IMR-90 (cell line): ENCODE results near the gene PTEN.

Experiments
- BHLHE40 ChIP-seq: fragments of 150-350 bp; IDR thresholded peaks from 2 replicates; pipeline ENCODE4 v1.6.1; 2016; ENCODE audit warnings: mild to moderate bottlenecking, low read depth, low read length
- CEBPB ChIP-seq: IDR thresholded peaks from 2 replicates; pipeline ENCODE4 v1.6.1; 2012; ENCODE audit warnings: low read depth, low read length, improper control_type of control experiment
- FOS ChIP-seq: fragments of 150-350 bp; IDR thresholded peaks from 2 replicates; pipeline ENCODE4 v1.6.1; 2016; ENCODE audit warnings: low read depth, low read length
- POLR2A ChIP-seq: IDR thresholded peaks from 2 replicates; pipeline ENCODE4 v1.6.1; 2012; ENCODE audit warnings: mild to moderate bottlenecking, low read depth, low read length
- SMC3 ChIP-seq: fragments of 150-350 bp; IDR thresholded peaks from 2 replicates; pipeline ENCODE4 v1.6.1; 2016; ENCODE audit warnings: low read depth, mild to moderate bottlenecking, antibody characterized with exemption, low read length, moderate library complexity
- TF ChIP-seq, protein P1 (sequence below): conservative IDR thresholded peaks from 2 replicates; pipeline ENCODE4 v1.5.1; 2012; ENCODE audit warnings: mild to moderate bottlenecking, low read depth, low read length, improper control_type of control experiment

DNA sequence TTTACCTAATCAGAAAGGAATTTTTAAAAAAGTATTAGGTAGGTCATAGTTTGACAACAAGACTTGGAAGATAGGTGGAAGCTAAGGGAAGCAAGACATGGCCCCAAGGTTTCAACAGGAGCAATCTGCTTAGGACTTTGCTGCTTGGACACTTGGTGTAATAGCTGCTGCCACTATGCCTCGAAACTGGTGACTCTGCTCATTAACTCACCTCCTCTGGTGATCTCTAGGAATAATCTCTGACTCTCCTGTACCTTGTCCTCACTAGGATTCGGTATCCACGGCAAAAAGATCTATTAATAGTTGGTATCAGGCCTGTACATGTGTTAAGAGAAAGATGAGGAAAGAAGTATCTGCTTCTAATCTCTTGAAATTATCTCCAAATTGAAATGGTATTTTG, 53.1 kb downstream of the PTEN start:
- TF ChIP-seq CEBPB (no peak), POLR2A (no peak), FOS (no peak), BHLHE40 (no peak), SMC3 (no peak)
- TF ChIP-seq, protein P1, sequence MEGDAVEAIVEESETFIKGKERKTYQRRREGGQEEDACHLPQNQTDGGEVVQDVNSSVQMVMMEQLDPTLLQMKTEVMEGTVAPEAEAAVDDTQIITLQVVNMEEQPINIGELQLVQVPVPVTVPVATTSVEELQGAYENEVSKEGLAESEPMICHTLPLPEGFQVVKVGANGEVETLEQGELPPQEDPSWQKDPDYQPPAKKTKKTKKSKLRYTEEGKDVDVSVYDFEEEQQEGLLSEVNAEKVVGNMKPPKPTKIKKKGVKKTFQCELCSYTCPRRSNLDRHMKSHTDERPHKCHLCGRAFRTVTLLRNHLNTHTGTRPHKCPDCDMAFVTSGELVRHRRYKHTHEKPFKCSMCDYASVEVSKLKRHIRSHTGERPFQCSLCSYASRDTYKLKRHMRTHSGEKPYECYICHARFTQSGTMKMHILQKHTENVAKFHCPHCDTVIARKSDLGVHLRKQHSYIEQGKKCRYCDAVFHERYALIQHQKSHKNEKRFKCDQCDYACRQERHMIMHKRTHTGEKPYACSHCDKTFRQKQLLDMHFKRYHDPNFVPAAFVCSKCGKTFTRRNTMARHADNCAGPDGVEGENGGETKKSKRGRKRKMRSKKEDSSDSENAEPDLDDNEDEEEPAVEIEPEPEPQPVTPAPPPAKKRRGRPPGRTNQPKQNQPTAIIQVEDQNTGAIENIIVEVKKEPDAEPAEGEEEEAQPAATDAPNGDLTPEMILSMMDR = no peak
